Adrenal gland (tissue), 12 donors: ENCODE data around the gene CLMN. TPM values are rescaled to one million over a fixed set of nuclear protein-coding genes. Genes with fewer than 3 reads are reported as not detected.

Experiments
- DNase-seq, 7 donors: peaks; one replicate each; pipeline ENCODE4 v3.0.0-alpha.2; 2019 to 2020
- H3K27ac ChIP-seq, 5 donors: fragments of 200-600 bp; sonication (generic) in 4 of 5; 1 replicate in 3 of 5; 2 replicates in 2 of 5; pipeline versions ENCODE4 v1.5.1 to v1.8.0; 2016 to 2020; ENCODE audit warnings: mild to moderate bottlenecking in 1 of 5
- H3K27me3 ChIP-seq: fragments of 200-600 bp; 2 replicates; pipeline ENCODE4 v1.8.0; 2021
- H3K36me3 ChIP-seq, 2 donors: fragments of 200-600 bp; replicated peaks in 1 of 2; 1 replicate in 1 of 2; 2 replicates in 1 of 2; pipeline versions ENCODE4 v1.5.1 to v1.8.0; 2018 to 2022
- H3K4me1 ChIP-seq, 2 donors: fragments of 200-600 bp; replicated peaks in 1 of 2; 1 replicate in 1 of 2; 2 replicates in 1 of 2; pipeline versions ENCODE4 v1.5.1 to v1.8.0; 2018 to 2021
- H3K4me3 ChIP-seq, 4 donors: fragments of 200-600 bp; sonication (generic) in 3 of 4; one replicate each; pipeline ENCODE4 v1.5.1; 2016 to 2018
- H3K9me3 ChIP-seq, 3 donors: fragments of 200-600 bp; sonication (generic) in 1 of 3; replicated peaks in 1 of 3; 1 replicate in 2 of 3; 2 replicates in 1 of 3; pipeline versions ENCODE4 v1.5.1 to v1.8.0; 2016 to 2021
- CTCF ChIP-seq, 6 experiments: fragments of 450-650 bp in 4 of 6; fragments of 200-600 bp in 2 of 6; sonication (generic) in 1 of 6; IDR thresholded peaks; 1 replicate in 5 of 6; 2 replicates in 1 of 6; pipeline versions ENCODE4 v1.5.1 to v1.8.0; 2016 to 2021; ENCODE audit warnings: antibody characterized with exemption in 6 of 6, mild to moderate bottlenecking in 2 of 6, moderate library complexity in 1 of 6
- POLR2A ChIP-seq, 2 donors: fragments of 450-650 bp; IDR thresholded peaks; one replicate each; pipeline ENCODE4 v1.6.1; 2017; ENCODE audit warnings: antibody characterized with exemption in 2 of 2, mild to moderate bottlenecking in 2 of 2, moderate library complexity in 1 of 2
- WGBS, 4 donors: extraction: QIAGEN DNeasy Blood & Tissue Kit in 2 of 4; methylation state at CpG; one replicate each; pipeline versions ENCODE4 v1.1.5 to v1.1.7; 2013 to 2017; 5-methylcytosine and 5-hydroxymethylcytosine counted together
- intact Hi-C, 2 donors: fragments of 100-400 bp; cut with DNase I; formaldehyde crosslinking; loops; one replicate each; pipeline versions ENCODE4 v1.14.1 to v1.15.0; 2022 to 2023
- polyA plus RNA-seq, 3 donors: library from polyadenylated mRNA; stranded (reverse); fragments of 200-250 nt in 2 of 3; fragments of 350-450 nt in 1 of 3; fragmentation: Illumina TruSeq in 1 of 3; extraction: RNeasy Lipid Tissue Mini Kit (QIAGEN cat#74804) in 1 of 3; gene quantifications; one replicate each; pipeline ENCODE4 v1.2.3, GENCODE V29; 2013 to 2014
- total RNA-seq, 9 donors: library from RNA; depleted of rRNA in 4 of 9; stranded (reverse); fragments of >200 nt in 4 of 9; fragments of 120-200 nt in 1 of 9; fragmentation: NEBNext Ultra II Directional in 1 of 9; extraction: Animal tissue kit (Norgen Biotek cat#: 25700) in 1 of 9; gene quantifications; one replicate each; pipeline versions ENCODE4 v1.1.0 to v1.2.4, GENCODE V29; 2013 to 2023
- donor health status: healthy with polysubstance abuse.
- donor health status: Bipolar disorder and iron deficiency.
- donor health status: DM: yes; HTN: yes; CAD: no.
- donor health status: DM: no; HTN: no; CAD: no.
- donor health status: DM: no; HTN: no; CAD: no.
- donor health status: DM: yes; HTN: yes; CAD: no.

The CLMN gene
- total and polyA plus RNA-seq, 12 donors = 2.7 to 9.5 (median 4.9) TPM

GRCh38 chr14:95300697-95301526, 18.8 kb downstream of the CLMN start:
- Histone ChIP-seq H3K27me3 (no peaks in the 10 kb centered on the region), H3K9me3 (no peaks in the 10 kb centered on the region), H3K36me3 (no peaks in the 10 kb centered on the region), H3K27ac (no peak overlapping the region), H3K4me1 (no peaks in the 10 kb centered on the region), H3K4me3 (no peak overlapping the region)
- no peak for DNase-seq
- intact Hi-C loops = no loop called here
- WGBS, 4 donors = 74 to 88% (median 82%) methylated on average over 8 of the region's 8 CpGs
- TF ChIP-seq CTCF (IDR thresholded peaks at IDR 0.05) = no peak
- TF ChIP-seq POLR2A (IDR thresholded peaks at IDR 0.05) = no peak

DNA sequence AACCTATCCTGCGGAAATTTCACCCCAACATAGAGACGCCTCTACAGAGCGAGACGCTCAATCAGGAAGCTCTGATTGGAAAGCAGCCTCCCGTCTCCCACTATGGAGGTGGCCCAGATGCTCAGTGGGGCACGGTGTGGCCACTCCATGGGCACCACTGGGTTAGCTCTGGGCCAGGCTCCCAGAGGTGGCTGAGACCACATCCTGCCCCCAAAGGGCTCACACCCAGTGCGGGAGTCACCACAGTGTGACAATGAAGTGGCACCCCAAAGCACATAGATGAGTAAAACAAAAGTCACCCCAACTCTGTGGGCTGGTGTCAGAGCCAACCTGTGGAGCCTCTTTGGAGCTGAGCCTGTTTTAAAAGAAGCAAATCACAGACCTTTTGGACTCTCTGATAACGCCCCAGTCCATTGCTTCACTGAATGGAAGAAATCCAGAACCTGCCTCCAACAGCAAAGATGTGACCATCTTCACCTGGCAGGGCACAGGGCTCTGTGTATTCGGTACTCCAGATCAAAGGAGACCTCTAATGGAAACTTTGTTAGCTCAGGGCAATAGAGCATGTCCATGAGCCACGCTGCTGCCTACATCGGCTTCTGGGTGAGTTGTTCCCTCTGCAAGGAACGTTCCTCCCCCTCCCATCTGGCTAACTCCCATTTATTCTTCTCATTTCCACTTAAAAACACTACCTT, 19.6 kb downstream of the CLMN start:
- TF ChIP-seq CTCF (IDR thresholded peaks at IDR 0.05) (no peak), POLR2A (IDR thresholded peaks at IDR 0.05) (no peak)
- no peaks in the 10 kb centered on the region for H3K27me3 ChIP-seq
- H3K27ac ChIP-seq = no peak overlapping the region
- no peak for DNase-seq
- no peaks in the 10 kb centered on the region for H3K4me1 ChIP-seq
- H3K4me3 ChIP-seq = no peak overlapping the region
- intact Hi-C loops = no loop called here
- WGBS, 4 donors = 88 to 91% (median 88%) methylated on average over 12 of the region's 12 CpGs
- H3K36me3 ChIP-seq = no peaks in the 10 kb centered on the region
- no peaks in the 10 kb centered on the region for H3K9me3 ChIP-seq

GRCh38 chr14:95299271-95299670, 20.4 kb downstream of the CLMN start:
- Histone ChIP-seq H3K27ac (no peak overlapping the region), H3K9me3 (no peaks in the 10 kb centered on the region), H3K36me3 (no peaks in the 10 kb centered on the region), H3K27me3 (no peaks in the 10 kb centered on the region), H3K4me3 (no peak overlapping the region), H3K4me1 (no peaks in the 10 kb centered on the region)
- TF ChIP-seq CTCF (IDR thresholded peaks at IDR 0.05) (no peak), POLR2A (IDR thresholded peaks at IDR 0.05) (no peak)
- 79 to 100% (median 86%) methylated on average over 3 to 5 of the region's 5 CpGs for WGBS, 4 donors
- intact Hi-C loops = no loop called here
- no peak for DNase-seq

- Histone ChIP-seq H3K27me3 (no peaks in the 10 kb centered on the region), H3K36me3 (no peaks in the 10 kb centered on the region), H3K27ac (no peak overlapping the region), H3K4me1 (no peaks in the 10 kb centered on the region), H3K4me3 (no peak overlapping the region), H3K9me3 (no peaks in the 10 kb centered on the region)
- WGBS, 4 donors = 91 to 98% (median 93%) methylated on average over 8 of the region's 8 CpGs
- TF ChIP-seq POLR2A (IDR thresholded peaks at IDR 0.05) = no peak
- TF ChIP-seq CTCF (IDR thresholded peaks at IDR 0.05) = no peak
- intact Hi-C loops = no loop called here
- no peak for DNase-seq
Observed at GRCh38 chr14:95297832-95298231, 21.9 kb downstream of the CLMN start.
